Activated CD8-positive, alpha-beta T cell treated with anti-CD3 and anti-CD28 coated beads, Interleukin-2, amount 10 ng/mL, durations not matched to agents 7 days and 5 days (primary cell): ENCODE results near the gene NQO2. TPM values are rescaled to one million over a fixed set of nuclear protein-coding genes. Genes with fewer than 3 reads are reported as not detected.
"Not testable (repeated sequence)": the region's sequence is repeated elsewhere in the genome, so short reads cannot be mapped to it uniquely, and the experiment has no call there.

Experiments used
- ATAC-seq: fragments of 150-1000 bp; cut with Tn5 transposase; one replicate; pipeline ENCODE4 v1.10.0; 2021; ENCODE audit warnings: moderate library complexity
- CTCF ChIA-PET: fragments of 350-600 bp; sonication (Branson Sonifier 250); formaldehyde crosslinking; loops from one replicate; lab custom pipeline; 2021; ENCODE audit warnings: antibody characterized with exemption; lab: Charles Lee
- POLR2A ChIA-PET: fragments of 350-600 bp; sonication (Branson Sonifier 250); formaldehyde crosslinking; loops from one replicate; lab custom pipeline; 2021; ENCODE audit warnings: antibody characterized with exemption; lab: Charles Lee
- DNase-seq: peaks from one replicate; pipeline ENCODE4 v3.0.0-alpha.2; 2020
- H3K27ac Mint-ChIP-seq: one replicate; pipeline ENCODE4 v1.8.0; 2021; ENCODE audit warnings: mild to moderate bottlenecking, mixed read lengths
- H3K27me3 Mint-ChIP-seq: one replicate; pipeline ENCODE4 v1.8.0; 2021; ENCODE audit warnings: low read depth, mixed read lengths
- H3K36me3 Mint-ChIP-seq: one replicate; pipeline ENCODE4 v1.8.0; 2021; ENCODE audit warnings: low read depth, mixed read lengths
- H3K4me1 Mint-ChIP-seq: one replicate; pipeline ENCODE4 v1.8.0; 2021; ENCODE audit warnings: low read depth, mixed read lengths
- H3K4me3 Mint-ChIP-seq: one replicate; pipeline ENCODE4 v1.8.0; 2021; ENCODE audit warnings: mild to moderate bottlenecking, mixed read lengths
- H3K9me3 Mint-ChIP-seq: one replicate; pipeline ENCODE4 v1.8.0; 2022; ENCODE audit warnings: mixed read lengths; ENCODE audit not compliant: insufficient read depth
- total RNA-seq, 2 experiments: library from RNA; stranded (reverse); gene quantifications; one replicate each; pipeline ENCODE4 v1.2.3, GENCODE V29; 2021

Gene NQO2
- total RNA-seq, 2 experiments from 2014 or later: 21.2 to 21.4 TPM

- H3K4me1 Mint-ChIP-seq: peaks cover 59% of the 10 kb centered on the region
- H3K9me3 Mint-ChIP-seq: no peaks in the 10 kb centered on the region
Observed at GRCh38 chr6:3023663-3024483, 24.2 kb downstream of the NQO2 start.

GRCh38 chr6:3026791-3027626 lies 27.3 kb downstream of the NQO2 start:
- POLR2A ChIA-PET: interaction anchor here (0.6 to 2.1 kb wide), 10 partner anchors 11 to 41 kb away, joined by 3 to 10 read pairs (median 4); partner anchors contain the start of genes NQO2 and RIPK1
- H3K27me3 Mint-ChIP-seq: peaks cover 19% of the 10 kb centered on the region
- peaks cover 12% of the 10 kb centered on the region for H3K36me3 Mint-ChIP-seq
- CTCF ChIA-PET: interaction anchor here (0.9 to 2.1 kb wide), 11 partner anchors 11 to 276 kb away, joined by 3 to 11 read pairs (median 5); partner anchors contain the start of genes MYLK4 and NQO2
- peak overlapping the region; percentile 61 for H3K4me3 Mint-ChIP-seq
- H3K27ac Mint-ChIP-seq: peak overlapping the region; percentile 82
- H3K9me3 Mint-ChIP-seq: no peaks in the 10 kb centered on the region
- DNase-seq: peak; percentile 67
- H3K4me1 Mint-ChIP-seq: peaks cover 62% of the 10 kb centered on the region
- ATAC-seq: peak; percentile 29

More at GRCh38 chr6:3023663-3024483, 24.2 kb downstream of the NQO2 start:
- DNase-seq (peak; percentile 92), ATAC-seq (peak; percentile 86)
- POLR2A ChIA-PET: interaction anchor here (1.0 to 2.4 kb wide), 8 partner anchors 22 to 168 kb away, joined by 3 to 13 read pairs (median 4); partner anchors contain the start of genes NQO2 and RIPK1
- peak overlapping the region; percentile 86 for H3K4me3 Mint-ChIP-seq
- CTCF ChIA-PET: interaction anchor here (0.6 to 1.7 kb wide), 10 partner anchors 15 to 232 kb away, joined by 3 to 10 read pairs (median 4); partner anchors contain the start of gene NQO2
- peak overlapping the region; percentile 93 for H3K27ac Mint-ChIP-seq
- H3K36me3 Mint-ChIP-seq: peaks cover 29% of the 10 kb centered on the region
- H3K27me3 Mint-ChIP-seq: peaks cover 1% of the 10 kb centered on the region

- H3K4me3 Mint-ChIP-seq, POLR2A ChIA-PET, H3K36me3 Mint-ChIP-seq, DNase-seq, H3K27ac Mint-ChIP-seq, H3K9me3 Mint-ChIP-seq, ATAC-seq: not testable (repeated sequence)
- CTCF ChIA-PET: interaction anchor here (2.0 kb wide), 2 partner anchors 27 to 29 kb away, joined by 6 to 9 read pairs; no protein-coding TSS in a partner anchor
- Mint-ChIP-seq H3K4me1 (peaks cover 56% of the 10 kb centered on the region), H3K27me3 (peaks cover 27% of the 10 kb centered on the region)
Observed at GRCh38 chr6:3028156-3028555, 28.5 kb downstream of the NQO2 start.

- DNase-seq: no peak
- ChIA-PET CTCF (interaction anchor here (1.2 kb wide), 1 partner anchor 30 kb away, joined by 3 read pairs; no protein-coding TSS in a partner anchor), POLR2A (no interaction called here)
- H3K36me3 Mint-ChIP-seq: no peaks in the 10 kb centered on the region
- peaks cover 42% of the 10 kb centered on the region for H3K27me3 Mint-ChIP-seq
- H3K9me3 Mint-ChIP-seq: peaks cover 3% of the 10 kb centered on the region
- H3K4me3 Mint-ChIP-seq: no peak overlapping the region
- H3K4me1 Mint-ChIP-seq: peaks cover 19% of the 10 kb centered on the region
- no peak for ATAC-seq
- no peak overlapping the region for H3K27ac Mint-ChIP-seq
Observed at GRCh38 chr6:3031857-3032640, 32.4 kb downstream of the NQO2 start.

GRCh38 chr6:3032986-3033385 lies 33.3 kb downstream of the NQO2 start:
- Mint-ChIP-seq H3K36me3 (no peaks in the 10 kb centered on the region), H3K4me1 (peaks cover 14% of the 10 kb centered on the region), H3K4me3 (no peak overlapping the region), H3K27ac (no peak overlapping the region), H3K27me3 (peaks cover 48% of the 10 kb centered on the region), H3K9me3 (peaks cover 3% of the 10 kb centered on the region)
- ATAC-seq: no peak
- ChIA-PET CTCF (no interaction called here), POLR2A (no interaction called here)
- DNase-seq: no peak

- no peak overlapping the region for H3K27ac Mint-ChIP-seq
- DNase-seq (no peak), ATAC-seq (no peak)
- ChIA-PET POLR2A (no interaction called here), CTCF (interaction anchor here (0.6 kb wide), 1 partner anchor 68 kb away, joined by 4 read pairs; no protein-coding TSS in a partner anchor)
- H3K9me3 Mint-ChIP-seq: peaks cover 3% of the 10 kb centered on the region
- peaks cover 7% of the 10 kb centered on the region for H3K4me1 Mint-ChIP-seq
- H3K27me3 Mint-ChIP-seq: peaks cover 50% of the 10 kb centered on the region
- H3K4me3 Mint-ChIP-seq: no peak overlapping the region
- H3K36me3 Mint-ChIP-seq: no peaks in the 10 kb centered on the region
Observed at GRCh38 chr6:3033652-3034051, 34.0 kb downstream of the NQO2 start.

GRCh38 chr6:3035397-3035796 lies 35.7 kb downstream of the NQO2 start:
- Mint-ChIP-seq H3K9me3 (peaks cover 3% of the 10 kb centered on the region), H3K4me1 (peaks cover 4% of the 10 kb centered on the region), H3K27ac (no peak overlapping the region), H3K27me3 (peaks cover 44% of the 10 kb centered on the region), H3K36me3 (no peaks in the 10 kb centered on the region), H3K4me3 (no peak overlapping the region)
- ChIA-PET POLR2A (interaction anchor here (0.6 to 0.9 kb wide), 2 partner anchors 13 to 40 kb away, joined by 3 read pairs; no protein-coding TSS in a partner anchor), CTCF (no interaction called here)
- no peak for ATAC-seq
- no peak for DNase-seq

- H3K27me3 Mint-ChIP-seq: peaks cover 33% of the 10 kb centered on the region
- no peaks in the 10 kb centered on the region for H3K36me3 Mint-ChIP-seq
- ATAC-seq: no peak
- POLR2A ChIA-PET: no interaction called here
- CTCF ChIA-PET: no interaction called here
- H3K4me3 Mint-ChIP-seq: no peak overlapping the region
- peaks cover 3% of the 10 kb centered on the region for H3K9me3 Mint-ChIP-seq
- no peaks in the 10 kb centered on the region for H3K4me1 Mint-ChIP-seq
- no peak overlapping the region for H3K27ac Mint-ChIP-seq
- DNase-seq: no peak
Observed at GRCh38 chr6:3036861-3037637, 37.4 kb downstream of the NQO2 start.

GRCh38 chr6:3037638-3038365 lies 38.1 kb downstream of the NQO2 start:
- H3K9me3 Mint-ChIP-seq: peaks cover 3% of the 10 kb centered on the region
- ChIA-PET POLR2A (no interaction called here), CTCF (interaction anchor here (1.0 to 1.7 kb wide), 5 partner anchors 8 to 300 kb away, joined by 3 to 5 read pairs (median 3); partner anchors contain the start of gene NQO2)
- no peaks in the 10 kb centered on the region for H3K4me1 Mint-ChIP-seq
- no peaks in the 10 kb centered on the region for H3K36me3 Mint-ChIP-seq
- no peak overlapping the region for H3K27ac Mint-ChIP-seq
- H3K4me3 Mint-ChIP-seq: no peak overlapping the region
- DNase-seq: no peak
- H3K27me3 Mint-ChIP-seq: peaks cover 28% of the 10 kb centered on the region
- ATAC-seq: no peak

- ATAC-seq (no peak), DNase-seq (no peak)
- H3K27ac Mint-ChIP-seq: no peak overlapping the region
- ChIA-PET CTCF (interaction anchor here (1.0 to 1.7 kb wide), 5 partner anchors 12 to 41 kb away, joined by 3 to 5 read pairs (median 4); partner anchors contain the start of gene NQO2), POLR2A (interaction anchor here (0.8 kb wide), 1 partner anchor 12 kb away, joined by 3 read pairs; no protein-coding TSS in a partner anchor)
- no peaks in the 10 kb centered on the region for H3K4me1 Mint-ChIP-seq
- no peak overlapping the region for H3K4me3 Mint-ChIP-seq
- H3K36me3 Mint-ChIP-seq: no peaks in the 10 kb centered on the region
- H3K9me3 Mint-ChIP-seq: peaks cover 3% of the 10 kb centered on the region
- peaks cover 21% of the 10 kb centered on the region for H3K27me3 Mint-ChIP-seq
Observed at GRCh38 chr6:3039384-3039783, 39.7 kb downstream of the NQO2 start.
